ENCODE results near the gene PLXDC1. TPM values are rescaled to one million over a fixed set of nuclear protein-coding genes. Genes with fewer than 3 reads are reported as not detected.

PLXDC1 gene
- total RNA-seq, 1 experiment from 2014 or later = 2.0 TPM

DNA sequence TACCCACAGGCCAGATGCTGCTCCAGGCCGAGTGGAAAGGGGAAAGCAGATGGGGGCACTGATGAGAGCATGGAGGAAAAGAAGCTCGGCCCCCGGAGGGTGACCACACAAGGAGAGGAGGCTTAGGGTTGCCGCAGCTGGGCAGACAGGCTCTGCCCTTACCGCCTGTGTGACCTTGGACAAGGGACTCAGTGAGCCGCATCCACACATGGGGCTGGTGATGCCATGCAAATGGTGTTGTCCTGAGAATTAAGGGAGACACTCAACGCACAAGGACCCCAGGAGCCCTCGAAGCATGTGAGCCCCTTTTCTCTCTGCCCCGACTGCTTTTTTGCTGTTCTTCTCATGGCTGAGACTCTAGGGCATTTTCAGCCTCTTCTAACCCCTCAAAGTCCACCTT is 61.0 kb downstream of the PLXDC1 start:
- H3K36me3 Mint-ChIP-seq (ENCODE audit: insufficient read depth in 1 of 3, low read depth in 3 of 3) = no peaks in the 10 kb centered on the region
- H3K4ac ChIP-seq (ENCODE audit: low read depth, low read length) = no peak overlapping the region
- H3K56ac ChIP-seq (ENCODE audit: insufficient read length, low read depth, low read length) = no peak overlapping the region
- peaks cover 2% of the 10 kb centered on the region for H3K27me3 Mint-ChIP-seq (ENCODE audit: low read depth)
- no peaks in the 10 kb centered on the region for H3K23me2 ChIP-seq (ENCODE audit: insufficient read length, low read depth, low read length, poor library complexity, severe bottlenecking)
- no peak overlapping the region for H3K14ac ChIP-seq (ENCODE audit: insufficient read depth, low read length)
- no peaks in the 10 kb centered on the region for H3K79me2 ChIP-seq (ENCODE audit: insufficient read depth, low read length)
- no peak overlapping the region for H3K4me3 Mint-ChIP-seq
- no peak overlapping the region for H3T11ph ChIP-seq (ENCODE audit: low read length)
- no peaks in the 10 kb centered on the region for H3K27me3 ChIP-seq (ENCODE audit: insufficient read depth, low read length)
- no peak overlapping the region for H3K4me2 ChIP-seq (ENCODE audit: insufficient read depth, insufficient read length, low read length)
- H4K5ac ChIP-seq (ENCODE audit: insufficient read length, low read depth, low read length) = no peak overlapping the region
- H2AFZ ChIP-seq (ENCODE audit: low read length) = no peak overlapping the region
- no peak overlapping the region for H2BK12ac ChIP-seq (ENCODE audit: insufficient read length, low read depth, low read length)
- H2BK5ac ChIP-seq (ENCODE audit: insufficient read length, low read length) = no peak overlapping the region
- no peak overlapping the region for H2BK120ac ChIP-seq (ENCODE audit: low read depth, low read length, poor library complexity, severe bottlenecking)
- TF ChIP-seq, protein P1, sequence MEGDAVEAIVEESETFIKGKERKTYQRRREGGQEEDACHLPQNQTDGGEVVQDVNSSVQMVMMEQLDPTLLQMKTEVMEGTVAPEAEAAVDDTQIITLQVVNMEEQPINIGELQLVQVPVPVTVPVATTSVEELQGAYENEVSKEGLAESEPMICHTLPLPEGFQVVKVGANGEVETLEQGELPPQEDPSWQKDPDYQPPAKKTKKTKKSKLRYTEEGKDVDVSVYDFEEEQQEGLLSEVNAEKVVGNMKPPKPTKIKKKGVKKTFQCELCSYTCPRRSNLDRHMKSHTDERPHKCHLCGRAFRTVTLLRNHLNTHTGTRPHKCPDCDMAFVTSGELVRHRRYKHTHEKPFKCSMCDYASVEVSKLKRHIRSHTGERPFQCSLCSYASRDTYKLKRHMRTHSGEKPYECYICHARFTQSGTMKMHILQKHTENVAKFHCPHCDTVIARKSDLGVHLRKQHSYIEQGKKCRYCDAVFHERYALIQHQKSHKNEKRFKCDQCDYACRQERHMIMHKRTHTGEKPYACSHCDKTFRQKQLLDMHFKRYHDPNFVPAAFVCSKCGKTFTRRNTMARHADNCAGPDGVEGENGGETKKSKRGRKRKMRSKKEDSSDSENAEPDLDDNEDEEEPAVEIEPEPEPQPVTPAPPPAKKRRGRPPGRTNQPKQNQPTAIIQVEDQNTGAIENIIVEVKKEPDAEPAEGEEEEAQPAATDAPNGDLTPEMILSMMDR (conservative IDR thresholded peaks at IDR 0.05) = no peak
- H4K91ac ChIP-seq (ENCODE audit: insufficient read length, low read depth, low read length) = no peak overlapping the region
- no peaks in the 10 kb centered on the region for H3K4me1 ChIP-seq (ENCODE audit: insufficient read depth, low read length)
- no peaks in the 10 kb centered on the region for H3K9me3 ChIP-seq (ENCODE audit: control insufficient read depth, low read depth, low read length)
- H3K18ac ChIP-seq (ENCODE audit: insufficient read length, low read depth, low read length) = no peak overlapping the region
- H3K4me1 Mint-ChIP-seq = peaks cover 15 to 18% of the 10 kb centered on the region in 2 experiments
- H2BK20ac ChIP-seq (ENCODE audit: low read depth, low read length, poor library complexity, severe bottlenecking) = no peak overlapping the region
- no peak overlapping the region for H3K27ac ChIP-seq (ENCODE audit: insufficient read length, low read depth, low read length)
- no peak for DNase-seq
- no peak overlapping the region for H3K23ac ChIP-seq (ENCODE audit: insufficient read length, low read depth, low read length)
- H3K27ac Mint-ChIP-seq = peak overlapping the region in 1 of 3 experiments; percentile 35; a peak in 1 of 7 replicates
- no peaks in the 10 kb centered on the region for H3K9me3 Mint-ChIP-seq
- no peak overlapping the region for H2BK15ac ChIP-seq (ENCODE audit: low read depth, low read length)
- no peak overlapping the region for H2AK5ac ChIP-seq (ENCODE audit: insufficient read length, low read length)
- no peaks in the 10 kb centered on the region for H3K79me1 ChIP-seq (ENCODE audit: insufficient read depth, low read depth, low read length, poor library complexity, severe bottlenecking)
- H4K20me1 ChIP-seq (ENCODE audit: control insufficient read depth, insufficient read depth, insufficient read length) = no peaks in the 10 kb centered on the region
- H3K9ac ChIP-seq (ENCODE audit: extremely low read depth, insufficient read length, low read length) = no peak overlapping the region
- no CpG with 5 or more reads among the region's 9 CpGs for WGBS (ENCODE audit: extremely low coverage, insufficient read length, low lambda C conversion rate)
- no peak overlapping the region for H4K8ac ChIP-seq (replicated peaks; ENCODE audit: insufficient read length, low read depth, low read length)
